ENCODE data around the gene PRKN.

PRKN gene

DNA sequence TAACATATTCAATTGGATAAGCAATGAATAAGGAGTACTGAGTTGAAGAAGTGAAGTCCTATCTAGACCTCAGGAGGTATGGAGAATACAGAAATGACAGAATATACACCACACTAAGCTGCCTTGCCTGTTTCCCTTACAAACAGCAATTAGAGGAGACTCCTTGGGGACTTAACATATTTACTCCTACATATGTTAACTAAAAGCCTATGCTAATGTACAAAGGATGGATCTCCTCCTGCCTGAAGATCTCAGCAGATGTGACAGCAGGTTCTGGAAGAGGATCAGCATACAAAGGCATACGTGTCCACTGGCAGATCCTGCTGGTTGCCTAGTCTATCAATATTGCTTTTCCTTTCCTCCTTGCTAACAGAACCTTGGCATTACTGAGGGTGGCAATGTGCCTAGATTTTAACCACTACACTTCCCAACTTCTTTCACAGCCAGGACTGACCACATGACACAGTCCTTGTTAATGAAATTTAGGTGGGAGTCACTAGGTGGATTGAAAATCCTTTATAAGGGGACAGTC, 29.6 kb downstream of the PRKN start:
- no peak for DNase-seq (ENCODE audit: low read depth)
- TF ChIP-seq, protein P1, sequence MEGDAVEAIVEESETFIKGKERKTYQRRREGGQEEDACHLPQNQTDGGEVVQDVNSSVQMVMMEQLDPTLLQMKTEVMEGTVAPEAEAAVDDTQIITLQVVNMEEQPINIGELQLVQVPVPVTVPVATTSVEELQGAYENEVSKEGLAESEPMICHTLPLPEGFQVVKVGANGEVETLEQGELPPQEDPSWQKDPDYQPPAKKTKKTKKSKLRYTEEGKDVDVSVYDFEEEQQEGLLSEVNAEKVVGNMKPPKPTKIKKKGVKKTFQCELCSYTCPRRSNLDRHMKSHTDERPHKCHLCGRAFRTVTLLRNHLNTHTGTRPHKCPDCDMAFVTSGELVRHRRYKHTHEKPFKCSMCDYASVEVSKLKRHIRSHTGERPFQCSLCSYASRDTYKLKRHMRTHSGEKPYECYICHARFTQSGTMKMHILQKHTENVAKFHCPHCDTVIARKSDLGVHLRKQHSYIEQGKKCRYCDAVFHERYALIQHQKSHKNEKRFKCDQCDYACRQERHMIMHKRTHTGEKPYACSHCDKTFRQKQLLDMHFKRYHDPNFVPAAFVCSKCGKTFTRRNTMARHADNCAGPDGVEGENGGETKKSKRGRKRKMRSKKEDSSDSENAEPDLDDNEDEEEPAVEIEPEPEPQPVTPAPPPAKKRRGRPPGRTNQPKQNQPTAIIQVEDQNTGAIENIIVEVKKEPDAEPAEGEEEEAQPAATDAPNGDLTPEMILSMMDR (IDR thresholded peaks at IDR 0.05; ENCODE audit: low read length, missing control alignments), result no peak
- no peak overlapping the region for H3K4me3 ChIP-seq (replicated peaks; ENCODE audit: low read depth, low read length)

DNA sequence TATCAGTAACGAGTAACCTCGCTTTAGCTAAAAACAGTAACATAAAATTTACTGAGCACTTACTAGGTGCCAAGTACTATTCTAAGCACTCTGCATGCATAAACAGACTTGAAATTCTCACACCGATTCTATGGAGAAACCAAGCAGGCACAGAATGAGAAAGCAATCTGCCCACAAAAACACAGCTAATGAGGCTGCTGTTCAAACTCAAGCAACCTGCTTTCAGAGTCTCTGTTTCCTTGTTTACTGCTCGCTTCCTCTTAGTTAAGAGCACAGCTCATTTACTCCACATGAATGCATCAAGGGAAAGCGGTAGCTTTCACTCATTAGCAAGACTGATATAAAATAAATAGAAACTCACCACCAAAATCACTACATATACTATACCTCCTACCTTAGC, 37.4 kb downstream of the PRKN start:
- no peak for DNase-seq (ENCODE audit: low read depth)
- TF ChIP-seq, protein P1 (IDR thresholded peaks at IDR 0.05; ENCODE audit: low read length, missing control alignments), result no peak
- H3K4me3 ChIP-seq (replicated peaks; ENCODE audit: low read depth, low read length), result no peak overlapping the region

DNA sequence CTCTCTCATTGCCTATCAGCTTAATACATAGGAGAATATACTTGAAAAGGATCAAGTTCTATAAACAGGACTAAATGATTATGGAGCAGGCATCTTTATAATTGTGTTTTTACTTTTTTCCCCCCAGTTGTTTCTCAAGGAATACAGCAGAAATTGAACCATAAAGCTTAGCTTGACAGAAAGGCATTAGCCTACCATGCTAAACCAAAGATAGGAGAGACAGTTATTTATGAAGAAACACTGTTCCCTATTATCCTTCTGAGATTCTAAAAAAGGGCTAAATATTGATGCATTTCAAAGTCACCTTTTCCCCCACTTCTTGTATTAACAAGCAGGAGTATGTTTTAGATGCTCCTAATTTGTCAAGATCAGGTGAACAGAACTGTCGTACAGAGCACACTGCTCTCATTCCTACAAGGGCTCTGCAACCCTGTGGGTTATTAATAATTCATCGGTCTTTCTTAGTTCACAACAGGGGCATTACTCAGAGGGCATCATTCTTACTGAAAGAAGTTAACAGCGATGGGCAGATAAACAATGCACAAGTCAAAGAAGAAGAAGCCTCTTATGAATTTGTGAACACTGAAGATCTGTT, 38.7 kb downstream of the PRKN start:
- no peak for DNase-seq (ENCODE audit: low read depth)
- no peak overlapping the region for H3K4me3 ChIP-seq (replicated peaks; ENCODE audit: low read depth, low read length)
- TF ChIP-seq, protein P1 (IDR thresholded peaks at IDR 0.05; ENCODE audit: low read length, missing control alignments), result no peak

DNA sequence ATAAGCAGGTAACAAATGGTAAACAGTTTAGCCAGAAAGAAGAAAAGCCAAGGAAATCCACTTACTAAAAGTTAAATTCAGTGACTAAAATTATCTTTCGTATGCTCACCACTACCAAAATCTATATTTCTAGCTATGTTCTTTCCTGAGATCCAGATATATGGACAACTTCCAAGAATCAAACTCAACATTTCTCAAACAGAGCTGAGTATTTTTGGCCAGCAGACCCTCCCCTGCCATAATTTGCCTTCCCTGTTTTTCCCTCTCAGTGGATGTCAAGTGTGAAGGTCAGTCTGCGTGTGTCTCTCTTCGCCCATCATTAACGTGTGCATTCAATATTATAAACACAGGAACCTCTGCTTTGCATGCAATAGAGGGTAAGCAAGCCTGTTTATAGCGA, 42.0 kb downstream of the PRKN start:
- DNase-seq (ENCODE audit: low read depth), result no peak
- H3K4me3 ChIP-seq (replicated peaks; ENCODE audit: low read depth, low read length), result no peak overlapping the region
- TF ChIP-seq, protein P1 (IDR thresholded peaks at IDR 0.05; ENCODE audit: low read length, missing control alignments), result no peak

DNA sequence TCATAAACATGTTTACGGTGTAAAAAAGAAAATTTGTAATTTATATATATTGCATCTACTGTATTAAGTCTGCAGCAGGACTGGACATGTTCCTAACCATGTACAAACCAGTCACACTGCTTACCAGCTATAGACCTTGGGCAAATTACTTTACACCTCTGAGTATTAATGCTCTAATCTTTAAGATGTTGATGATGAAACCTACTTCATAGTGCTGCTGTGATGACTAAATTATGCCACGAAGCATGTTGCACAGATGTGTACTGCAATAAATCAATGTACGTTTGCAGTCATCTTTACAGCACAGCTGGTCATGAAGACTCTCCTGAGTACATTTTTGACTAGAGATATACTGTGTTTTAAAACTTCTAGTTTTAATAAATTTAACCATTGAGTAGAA, 42.6 kb downstream of the PRKN start:
- DNase-seq (ENCODE audit: low read depth), result no peak
- no peak overlapping the region for H3K4me3 ChIP-seq (replicated peaks; ENCODE audit: low read depth, low read length)

DNA sequence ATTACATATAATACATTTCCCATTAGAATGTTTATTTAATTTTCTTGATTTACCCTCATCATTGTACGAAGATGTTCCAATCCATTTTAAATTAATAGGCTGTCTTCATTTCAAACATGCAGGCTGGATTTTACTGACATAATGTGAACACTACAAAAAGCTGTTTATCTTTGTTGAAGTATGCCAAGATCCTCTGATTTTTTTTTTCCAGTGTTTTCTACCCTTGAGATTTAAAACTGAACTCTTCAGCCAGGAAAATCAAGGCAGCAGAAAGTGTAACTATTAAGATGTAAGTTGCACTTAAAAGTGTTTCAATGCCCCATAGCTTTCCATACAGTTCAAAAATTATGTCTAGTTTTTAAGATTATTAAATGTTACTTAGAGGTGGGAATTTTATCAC, 43.5 kb downstream of the PRKN start:
- DNase-seq (ENCODE audit: low read depth), result no peak
- H3K4me3 ChIP-seq (replicated peaks; ENCODE audit: low read depth, low read length), result no peak overlapping the region
- TF ChIP-seq, protein P1 (IDR thresholded peaks at IDR 0.05; ENCODE audit: low read length, missing control alignments), result no peak

More for the DNA sequence above, 42.6 kb downstream of the PRKN start:
- TF ChIP-seq, protein P1 (IDR thresholded peaks at IDR 0.05; ENCODE audit: low read length, missing control alignments), result no peak

DNA sequence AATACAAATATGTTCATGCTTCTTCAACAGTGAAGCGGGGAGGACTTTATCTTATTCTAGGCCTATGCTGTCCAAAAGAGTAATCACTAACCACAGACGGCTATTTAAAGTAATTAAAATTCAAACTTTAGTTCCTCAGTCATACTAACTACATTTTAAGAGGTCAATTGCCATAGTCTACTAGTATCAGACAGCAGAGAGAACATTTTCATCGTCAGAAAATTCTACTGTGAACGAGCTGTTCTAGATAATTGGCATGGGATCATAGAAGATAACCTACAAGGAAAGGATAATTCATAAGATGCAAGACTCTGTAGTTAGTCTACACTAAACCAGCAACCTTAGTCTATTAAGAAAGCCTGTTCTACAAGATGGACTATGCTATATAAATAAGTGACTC, 44.4 kb downstream of the PRKN start:
- DNase-seq (ENCODE audit: low read depth), result no peak
- no peak overlapping the region for H3K4me3 ChIP-seq (replicated peaks; ENCODE audit: low read depth, low read length)
- TF ChIP-seq, protein P1 (IDR thresholded peaks at IDR 0.05; ENCODE audit: low read length, missing control alignments), result no peak
